Ishikawa (cell line): ENCODE measurements around the gene FDXR.

ENCODE experiments used
- CEBPB ChIP-seq: IDR thresholded peaks from 2 replicates; pipeline ENCODE4 v1.6.1; 2012
- CREB1 ChIP-seq: IDR thresholded peaks from 2 replicates; pipeline ENCODE4 v1.6.1; 2012; ENCODE audit warnings: low read depth
- EP300 ChIP-seq: IDR thresholded peaks from 2 replicates; pipeline ENCODE4 v1.6.1; 2012; ENCODE audit warnings: borderline replicate concordance
- FOXM1 ChIP-seq: IDR thresholded peaks from 2 replicates; pipeline ENCODE4 v1.6.1; 2012; ENCODE audit warnings: low read depth, borderline replicate concordance
- MAX ChIP-seq: IDR thresholded peaks from 2 replicates; pipeline ENCODE4 v1.6.1; 2012
- NFIC ChIP-seq: IDR thresholded peaks from 2 replicates; pipeline ENCODE4 v1.6.1; 2012
- RAD21 ChIP-seq: IDR thresholded peaks from 2 replicates; pipeline ENCODE4 v1.6.1; 2012; ENCODE audit warnings: low read depth
- REST ChIP-seq: IDR thresholded peaks from 2 replicates; pipeline ENCODE4 v1.6.1; 2012; ENCODE audit warnings: low read depth, mild to moderate bottlenecking
- TAF1 ChIP-seq: IDR thresholded peaks from 2 replicates; pipeline ENCODE4 v1.6.1; 2012; ENCODE audit warnings: low read depth, mild to moderate bottlenecking
- YY1 ChIP-seq: IDR thresholded peaks from 2 replicates; pipeline ENCODE4 v1.6.1; 2012; ENCODE audit warnings: low read depth

- TF ChIP-seq RAD21 (no peak), CREB1 (no peak), NFIC (no peak), TAF1 (no peak), YY1 (no peak), REST (no peak), CEBPB (no peak), FOXM1 (no peak), MAX (no peak), EP300 (no peak)
These were observed 57.7 kb downstream of the FDXR start for GRCh38 chr17:74815067-74815466.
